Measurements from ENCODE around the gene TMEM221.
A peak's percentile ranks its signal among the peaks of the same experiment; 100 is the strongest.

- TF ChIP-seq CTCF (IDR thresholded peaks at IDR 0.05; ENCODE audit: poor library complexity) (no peak), EZH2phosphoT487 (IDR thresholded peaks at IDR 0.05; ENCODE audit: low read depth, severe bottlenecking, unreplicated experiment) (no peak), EZH2 (IDR thresholded peaks at IDR 0.05; ENCODE audit: borderline replicate concordance) (peak; percentile 49)
Observed at GRCh38 chr19:17455308-17456123, 7.0 kb upstream of the TMEM221 start.
